WTC11 (cell line): ENCODE data around the gene AKAP14. TPM values are rescaled to one million over a fixed set of nuclear protein-coding genes. Genes with fewer than 3 reads are reported as not detected.
"Not testable (repeated sequence)": the region's sequence is repeated elsewhere in the genome, so short reads cannot be mapped to it uniquely, and the experiment has no call there.

ENCODE experiments used
- ATAC-seq: fragments of 200-7000 bp; cut with Tn5 transposase; 2 replicates; pipeline ENCODE4 v1.10.0; 2021; ENCODE audit warnings: mild to moderate bottlenecking, moderate library complexity
- CTCF ChIA-PET: fragments of 300-600 bp; sonication (Branson Sonifier 250); formaldehyde crosslinking; loops from one replicate; lab custom pipeline; 2021; ENCODE audit warnings: antibody characterized with exemption; lab: Charles Lee
- POLR2A ChIA-PET: fragments of 350-600 bp; sonication (Branson Sonifier 250); formaldehyde crosslinking; loops from one replicate; lab custom pipeline; 2021; ENCODE audit warnings: antibody characterized with exemption; lab: Charles Lee
- DNase-seq: peaks from one replicate; pipeline ENCODE4 v3.0.0; 2021; ENCODE audit warnings: low spot score
- H3K27ac Mint-ChIP-seq: 2 replicates; pipeline ENCODE4 v1.8.0; 2021; ENCODE audit warnings: mixed read lengths
- H3K27me3 Mint-ChIP-seq: 2 replicates; pipeline ENCODE4 v1.8.0; 2021; ENCODE audit warnings: low read depth, mild to moderate bottlenecking, moderate library complexity, mixed read lengths
- H3K36me3 Mint-ChIP-seq: 2 replicates; pipeline ENCODE4 v1.8.0; 2021; ENCODE audit warnings: mixed read lengths
- H3K4me1 Mint-ChIP-seq: 2 replicates; pipeline ENCODE4 v1.8.0; 2022; ENCODE audit warnings: mixed read lengths
- H3K4me3 Mint-ChIP-seq: 2 replicates; pipeline ENCODE4 v1.8.0; 2021; ENCODE audit warnings: mild to moderate bottlenecking, moderate library complexity, mixed read lengths
- H3K9me3 Mint-ChIP-seq: 2 replicates; pipeline ENCODE4 v1.8.0; 2021; ENCODE audit warnings: mixed read lengths
- AFF4 ChIP-seq: sonication (generic); formaldehyde crosslinking; IDR thresholded peaks from 2 replicates; pipeline ENCODE4 v1.8.1; 2023; ENCODE audit warnings: mild to moderate bottlenecking, missing genetic modification reagents, borderline replicate concordance
- ATF3 ChIP-seq: sonication (generic); formaldehyde crosslinking; conservative IDR thresholded peaks from 2 replicates; pipeline ENCODE4 v1.8.1; 2022; ENCODE audit warnings: mild to moderate bottlenecking, missing genetic modification reagents
- ETV6 ChIP-seq: sonication (generic); formaldehyde crosslinking; IDR thresholded peaks from 2 replicates; pipeline ENCODE4 v1.8.1; 2022; ENCODE audit warnings: mild to moderate bottlenecking, missing genetic modification reagents
- FOXP4 ChIP-seq: sonication (generic); formaldehyde crosslinking; IDR thresholded peaks from 2 replicates; pipeline ENCODE4 v1.8.0; 2022; ENCODE audit warnings: mild to moderate bottlenecking, missing genetic modification reagents
- HMGXB4 ChIP-seq: sonication (generic); formaldehyde crosslinking; IDR thresholded peaks from 2 replicates; pipeline ENCODE4 v1.8.1; 2023; ENCODE audit warnings: mild to moderate bottlenecking, moderate library complexity, missing genetic modification reagents
- NR1H2 ChIP-seq: sonication (generic); formaldehyde crosslinking; IDR thresholded peaks from 2 replicates; pipeline ENCODE4 v1.9.0; 2021; ENCODE audit warnings: mild to moderate bottlenecking, moderate library complexity, missing genetic modification reagents
- PRRX2 ChIP-seq: fragments of 250-450 bp; sonication (Bioruptor Pico); IDR thresholded peaks from 2 replicates; pipeline ENCODE4 v1.8.0; 2021; ENCODE audit warnings: mild to moderate bottlenecking
- RELA ChIP-seq: sonication (generic); formaldehyde crosslinking; IDR thresholded peaks from 2 replicates; pipeline ENCODE4 v1.8.1; 2022; ENCODE audit warnings: missing genetic modification reagents, mild to moderate bottlenecking, borderline replicate concordance
- RORB ChIP-seq: fragments of 250-450 bp; sonication (Bioruptor Pico); IDR thresholded peaks from 2 replicates; pipeline ENCODE4 v1.9.0; 2021; ENCODE audit warnings: mild to moderate bottlenecking
- SMAD4 ChIP-seq: sonication (generic); formaldehyde crosslinking; IDR thresholded peaks from 2 replicates; pipeline ENCODE4 v1.8.0; 2022; ENCODE audit warnings: mild to moderate bottlenecking, missing genetic modification reagents
- SP1 ChIP-seq: sonication (generic); formaldehyde crosslinking; conservative IDR thresholded peaks from 2 replicates; pipeline ENCODE4 v1.8.1; 2022; ENCODE audit warnings: missing genetic modification reagents
- ZNF121 ChIP-seq: sonication (generic); formaldehyde crosslinking; IDR thresholded peaks from 2 replicates; pipeline ENCODE4 v1.8.0; 2023; ENCODE audit warnings: missing genetic modification reagents
- ZNF317 ChIP-seq: sonication (generic); formaldehyde crosslinking; IDR thresholded peaks from 2 replicates; pipeline ENCODE4 v1.8.1; 2023; ENCODE audit warnings: low read depth, mild to moderate bottlenecking, moderate library complexity, missing genetic modification reagents, borderline replicate concordance
- ZNF396 ChIP-seq: fragments of 250-450 bp; sonication (Bioruptor Pico); IDR thresholded peaks from 2 replicates; pipeline ENCODE4 v1.8.0; 2021; ENCODE audit warnings: mild to moderate bottlenecking, moderate library complexity, borderline replicate concordance
- total RNA-seq: library from RNA; stranded (reverse); gene quantifications from 3 replicates; pipeline ENCODE4 v1.2.3, GENCODE V29; 2021
- TF ChIP-seq, protein P1 (sequence below): sonication (generic); formaldehyde crosslinking; IDR thresholded peaks from 2 replicates; pipeline ENCODE4 v1.8.1; 2022; ENCODE audit warnings: mild to moderate bottlenecking, moderate library complexity, missing genetic modification reagents
- TF ChIP-seq, protein P2 (sequence below): sonication (generic); formaldehyde crosslinking; IDR thresholded peaks from 2 replicates; pipeline ENCODE4 v1.8.1; 2022; ENCODE audit warnings: mild to moderate bottlenecking, missing genetic modification reagents, moderate library complexity, borderline replicate concordance
- TF ChIP-seq, protein P3 (sequence below): sonication (generic); formaldehyde crosslinking; IDR thresholded peaks from 2 replicates; pipeline ENCODE4 v1.8.1; 2023; ENCODE audit warnings: mild to moderate bottlenecking, missing genetic modification reagents

The AKAP14 gene
- total RNA-seq, 1 experiment from 2014 or later = not detected

GRCh38 chrX:119954374-119954773 lies 58.7 kb downstream of the AKAP14 start:
- H3K27ac Mint-ChIP-seq = no peak overlapping the region
- DNase-seq (no peak), ATAC-seq (no peak)
- CTCF ChIA-PET = no interaction called here
- no peak overlapping the region for H3K4me3 Mint-ChIP-seq
- H3K27me3 Mint-ChIP-seq = peaks cover 10% of the 10 kb centered on the region
- H3K9me3 Mint-ChIP-seq = no peaks in the 10 kb centered on the region
- no peaks in the 10 kb centered on the region for H3K36me3 Mint-ChIP-seq
- POLR2A ChIA-PET = no interaction called here
- H3K4me1 Mint-ChIP-seq = no peaks in the 10 kb centered on the region
- TF ChIP-seq, protein P1, sequence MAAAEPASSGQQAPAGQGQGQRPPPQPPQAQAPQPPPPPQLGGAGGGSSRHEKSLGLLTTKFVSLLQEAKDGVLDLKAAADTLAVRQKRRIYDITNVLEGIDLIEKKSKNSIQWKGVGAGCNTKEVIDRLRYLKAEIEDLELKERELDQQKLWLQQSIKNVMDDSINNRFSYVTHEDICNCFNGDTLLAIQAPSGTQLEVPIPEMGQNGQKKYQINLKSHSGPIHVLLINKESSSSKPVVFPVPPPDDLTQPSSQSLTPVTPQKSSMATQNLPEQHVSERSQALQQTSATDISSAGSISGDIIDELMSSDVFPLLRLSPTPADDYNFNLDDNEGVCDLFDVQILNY (CRISPR knock-in tag) = no peak
- TF ChIP-seq RELA (CRISPR knock-in tag) (no peak), ATF3 (CRISPR knock-in tag) (no peak), NR1H2 (CRISPR knock-in tag) (no peak), RORB (no peak), SMAD4 (CRISPR knock-in tag) (no peak), ETV6 (CRISPR knock-in tag) (no peak), AFF4 (CRISPR knock-in tag) (no peak), HMGXB4 (CRISPR knock-in tag) (no peak), ZNF396 (CRISPR knock-in tag) (no peak)
- TF ChIP-seq, protein P2, sequence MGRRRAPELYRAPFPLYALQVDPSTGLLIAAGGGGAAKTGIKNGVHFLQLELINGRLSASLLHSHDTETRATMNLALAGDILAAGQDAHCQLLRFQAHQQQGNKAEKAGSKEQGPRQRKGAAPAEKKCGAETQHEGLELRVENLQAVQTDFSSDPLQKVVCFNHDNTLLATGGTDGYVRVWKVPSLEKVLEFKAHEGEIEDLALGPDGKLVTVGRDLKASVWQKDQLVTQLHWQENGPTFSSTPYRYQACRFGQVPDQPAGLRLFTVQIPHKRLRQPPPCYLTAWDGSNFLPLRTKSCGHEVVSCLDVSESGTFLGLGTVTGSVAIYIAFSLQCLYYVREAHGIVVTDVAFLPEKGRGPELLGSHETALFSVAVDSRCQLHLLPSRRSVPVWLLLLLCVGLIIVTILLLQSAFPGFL (CRISPR knock-in tag) = no peak

DNA sequence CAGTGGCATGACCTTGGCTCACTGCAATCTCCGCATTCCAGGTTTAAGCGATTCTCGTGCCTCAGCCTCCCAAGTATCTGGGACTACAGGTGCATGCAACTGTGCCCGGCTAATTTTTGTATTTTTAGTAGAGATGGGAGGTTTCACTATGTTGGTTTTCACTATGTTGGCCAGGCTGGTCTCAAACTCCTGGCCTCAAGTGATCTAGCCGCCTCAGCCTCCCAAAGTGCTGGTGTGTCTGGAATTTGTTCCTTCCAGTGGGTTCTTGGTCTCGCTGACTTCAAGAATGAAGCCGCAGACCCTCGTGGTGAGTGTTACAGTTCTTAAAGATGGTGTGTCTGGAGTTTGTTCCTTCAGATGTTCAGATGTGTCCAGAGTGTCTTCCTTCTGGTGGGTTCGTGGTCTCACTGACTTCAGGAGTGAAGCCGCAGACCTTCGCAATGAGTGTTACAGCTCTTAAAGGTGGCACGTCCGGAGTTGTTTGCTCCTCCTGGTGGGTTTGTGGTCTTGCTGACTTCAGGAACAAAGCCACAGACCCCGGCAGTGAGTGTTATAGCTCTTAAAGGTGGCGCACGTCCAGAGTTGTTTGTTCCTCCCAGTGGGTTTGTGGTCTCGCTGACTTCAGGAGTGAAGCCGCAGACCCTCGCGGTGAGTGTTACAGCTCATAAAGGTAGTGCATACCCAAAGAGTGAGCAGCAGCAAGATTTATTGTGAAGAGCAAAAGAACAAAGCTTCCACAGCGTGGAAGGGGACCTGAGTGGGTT lies 60.3 kb downstream of the AKAP14 start:
- DNase-seq, ATAC-seq, POLR2A ChIA-PET, H3K9me3 Mint-ChIP-seq, H3K36me3 Mint-ChIP-seq, H3K27ac Mint-ChIP-seq, H3K4me1 Mint-ChIP-seq, H3K4me3 Mint-ChIP-seq: not testable (repeated sequence)
- CTCF ChIA-PET = interaction anchor here (0.9 kb wide), 1 partner anchor 26 kb away, joined by 3 read pairs; no protein-coding TSS in a partner anchor
- H3K27me3 Mint-ChIP-seq = peaks cover 10% of the 10 kb centered on the region

DNA sequence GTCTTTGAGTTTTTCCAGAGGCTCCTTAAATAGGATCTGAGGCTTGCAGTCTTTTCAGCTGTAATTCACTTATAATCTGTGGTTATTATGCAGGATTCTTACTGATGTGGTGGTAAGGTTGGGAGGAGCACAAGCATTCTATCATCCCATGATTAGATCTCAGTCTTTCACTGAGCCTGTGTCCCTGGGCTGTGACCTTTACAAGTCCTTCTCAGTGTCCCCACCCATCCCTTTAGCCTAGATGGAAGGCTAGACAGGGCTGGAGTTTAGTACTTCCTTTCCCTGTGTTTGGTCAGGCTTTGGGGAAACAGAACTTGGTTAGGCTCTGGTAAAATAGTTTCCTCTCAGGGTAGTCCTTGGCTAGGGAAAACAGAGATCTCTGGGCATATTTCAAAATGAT lies 64.9 kb downstream of the AKAP14 start:
- ChIA-PET POLR2A (no interaction called here), CTCF (no interaction called here)
- Mint-ChIP-seq H3K27ac (no peak overlapping the region), H3K4me1 (no peaks in the 10 kb centered on the region), H3K4me3 (no peak overlapping the region), H3K36me3 (no peaks in the 10 kb centered on the region), H3K9me3 (peaks cover 17% of the 10 kb centered on the region), H3K27me3 (peaks cover 28% of the 10 kb centered on the region)
- ATAC-seq = no peak
- TF ChIP-seq PRRX2 (CRISPR knock-in tag) (no peak), ZNF121 (CRISPR knock-in tag) (no peak), SP1 (CRISPR knock-in tag) (no peak), ZNF317 (no peak), FOXP4 (CRISPR knock-in tag) (no peak)
- TF ChIP-seq, protein P3, sequence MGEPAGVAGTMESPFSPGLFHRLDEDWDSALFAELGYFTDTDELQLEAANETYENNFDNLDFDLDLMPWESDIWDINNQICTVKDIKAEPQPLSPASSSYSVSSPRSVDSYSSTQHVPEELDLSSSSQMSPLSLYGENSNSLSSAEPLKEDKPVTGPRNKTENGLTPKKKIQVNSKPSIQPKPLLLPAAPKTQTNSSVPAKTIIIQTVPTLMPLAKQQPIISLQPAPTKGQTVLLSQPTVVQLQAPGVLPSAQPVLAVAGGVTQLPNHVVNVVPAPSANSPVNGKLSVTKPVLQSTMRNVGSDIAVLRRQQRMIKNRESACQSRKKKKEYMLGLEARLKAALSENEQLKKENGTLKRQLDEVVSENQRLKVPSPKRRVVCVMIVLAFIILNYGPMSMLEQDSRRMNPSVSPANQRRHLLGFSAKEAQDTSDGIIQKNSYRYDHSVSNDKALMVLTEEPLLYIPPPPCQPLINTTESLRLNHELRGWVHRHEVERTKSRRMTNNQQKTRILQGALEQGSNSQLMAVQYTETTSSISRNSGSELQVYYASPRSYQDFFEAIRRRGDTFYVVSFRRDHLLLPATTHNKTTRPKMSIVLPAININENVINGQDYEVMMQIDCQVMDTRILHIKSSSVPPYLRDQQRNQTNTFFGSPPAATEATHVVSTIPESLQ (CRISPR knock-in tag) = no peak
- DNase-seq = no peak

- POLR2A ChIA-PET, H3K4me1 Mint-ChIP-seq, CTCF ChIA-PET, H3K36me3 Mint-ChIP-seq, H3K27ac Mint-ChIP-seq, H3K4me3 Mint-ChIP-seq, DNase-seq, H3K9me3 Mint-ChIP-seq, ATAC-seq: not testable (repeated sequence)
- H3K27me3 Mint-ChIP-seq = peaks cover 17% of the 10 kb centered on the region
Measured at GRCh38 chrX:119966837-119967236, 71.1 kb downstream of the AKAP14 start.
